Hindlimb muscle (tissue), 1 donor: ENCODE measurements around the gene CAMTA1. TPM values are rescaled to one million over a fixed set of nuclear protein-coding genes. Genes with fewer than 3 reads are reported as not detected.
A peak's percentile ranks its signal among the peaks of the same experiment; 100 is the strongest.

Experiments used
- DNase-seq: peaks from one replicate; pipeline ENCODE4 v3.0.0-alpha.2; 2013
- polyA plus RNA-seq: library from polyadenylated mRNA; unstranded; fragments of 120-200 nt; gene quantifications from one replicate; pipeline ENCODE4 v1.2.1, GENCODE V29; 2013; ENCODE audit not compliant: insufficient read length

CAMTA1 gene
- polyA plus RNA-seq, 1 donor, result 39.5 TPM

DNA sequence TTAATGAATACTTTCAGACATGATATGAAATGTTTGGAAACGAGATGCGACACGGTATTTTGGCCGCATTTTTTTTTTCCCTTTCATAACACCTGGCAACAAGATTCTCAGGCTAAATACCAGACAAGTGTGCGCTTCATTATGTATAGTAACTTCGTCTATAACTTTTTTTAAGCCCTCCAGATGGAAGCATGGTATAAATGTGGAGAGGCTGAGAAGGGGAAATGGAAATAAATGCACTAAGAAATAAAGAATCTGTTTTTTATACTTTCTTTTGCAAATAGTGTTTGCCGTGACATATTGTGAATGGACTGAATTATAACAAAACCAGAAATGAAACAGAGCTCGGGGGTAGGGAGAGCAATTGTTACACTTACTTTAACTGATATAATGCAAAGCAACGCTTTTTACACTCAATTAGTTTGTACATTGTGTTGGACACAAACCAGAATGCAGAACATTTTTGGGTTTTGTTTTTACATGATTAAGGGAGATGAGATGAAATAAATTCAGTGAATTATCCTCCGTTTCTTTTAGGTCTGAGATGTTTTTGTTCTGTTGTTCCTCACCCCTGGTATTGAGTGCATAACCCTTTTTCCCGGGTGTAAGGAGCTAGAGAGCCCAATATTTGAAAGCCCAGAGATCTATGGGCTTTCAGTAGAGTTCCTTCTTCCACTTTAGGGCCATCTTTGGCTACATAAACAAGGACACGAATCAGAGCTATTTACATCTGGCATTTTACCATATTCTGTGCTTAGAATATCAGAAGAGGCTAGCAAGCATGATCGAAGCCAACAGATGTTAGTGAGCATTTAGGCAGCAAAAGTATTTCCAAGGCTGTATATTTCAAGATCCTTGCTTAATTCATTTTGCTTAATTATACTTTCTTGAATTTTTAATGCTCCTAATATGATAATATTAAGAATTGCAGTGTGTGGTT, 478.0 kb downstream of the CAMTA1 start:
- no peak for DNase-seq

DNA sequence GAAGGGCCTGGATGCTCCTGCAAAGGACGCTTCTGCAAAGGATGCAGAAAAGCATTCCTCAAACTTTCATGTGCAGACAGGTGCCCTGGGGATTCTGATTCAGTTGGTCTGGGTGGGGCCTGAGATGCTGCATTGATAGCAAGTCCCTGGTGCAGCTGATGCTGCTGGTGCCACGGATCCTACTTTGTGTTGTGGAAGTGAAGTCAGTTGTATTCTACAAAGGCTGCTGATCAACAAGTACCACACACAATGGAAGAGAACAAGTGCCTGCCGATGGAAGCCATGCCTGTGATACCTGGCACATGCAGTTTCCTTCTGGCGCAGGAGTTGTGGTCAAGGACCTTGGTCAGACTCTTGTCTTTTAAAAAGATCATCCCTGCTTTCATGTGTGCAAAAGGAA, 478.8 kb downstream of the CAMTA1 start:
- no peak for DNase-seq

DNA sequence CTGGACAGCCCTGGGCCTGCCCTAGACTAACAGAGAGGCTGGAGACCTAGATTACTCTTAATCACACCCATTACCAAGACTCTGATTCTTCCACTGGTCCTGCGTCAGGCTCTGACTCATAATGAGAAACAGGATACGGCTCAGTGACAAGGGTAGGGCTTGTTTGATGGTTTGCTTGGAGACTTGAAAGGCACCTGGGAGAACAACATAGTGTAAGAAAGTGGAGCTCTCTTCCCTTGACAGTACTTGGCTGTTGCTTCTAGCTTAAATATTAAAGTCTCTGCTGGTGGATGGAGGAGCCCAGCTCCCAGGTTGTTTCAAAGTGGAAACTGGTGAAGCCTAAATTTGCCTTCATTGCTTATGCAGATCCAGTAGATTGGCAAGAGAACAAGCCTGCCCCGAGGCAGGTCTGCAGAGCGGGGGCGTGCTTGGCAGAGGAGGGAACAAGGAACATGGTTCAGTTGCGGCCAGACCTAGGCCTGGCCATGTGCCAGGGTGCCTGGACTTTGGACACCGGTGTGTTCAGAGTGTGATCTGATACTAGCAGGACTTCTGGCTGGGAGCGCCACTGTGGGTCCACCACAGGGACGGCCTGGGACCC, 480.6 kb downstream of the CAMTA1 start:
- no peak for DNase-seq

- DNase-seq, result no peak
Measured at GRCh38 chr1:7266561-7266960, 481.3 kb downstream of the CAMTA1 start.

GRCh38 chr1:7267493-7267892, 482.2 kb downstream of the CAMTA1 start:
- DNase-seq, result no peak

GRCh38 chr1:7268983-7269382, 483.7 kb downstream of the CAMTA1 start:
- no peak for DNase-seq

- DNase-seq, result no peak
Measured at GRCh38 chr1:7269525-7269924, 484.3 kb downstream of the CAMTA1 start.

GRCh38 chr1:7274256-7274655, 489.0 kb downstream of the CAMTA1 start:
- DNase-seq, result no peak

DNA sequence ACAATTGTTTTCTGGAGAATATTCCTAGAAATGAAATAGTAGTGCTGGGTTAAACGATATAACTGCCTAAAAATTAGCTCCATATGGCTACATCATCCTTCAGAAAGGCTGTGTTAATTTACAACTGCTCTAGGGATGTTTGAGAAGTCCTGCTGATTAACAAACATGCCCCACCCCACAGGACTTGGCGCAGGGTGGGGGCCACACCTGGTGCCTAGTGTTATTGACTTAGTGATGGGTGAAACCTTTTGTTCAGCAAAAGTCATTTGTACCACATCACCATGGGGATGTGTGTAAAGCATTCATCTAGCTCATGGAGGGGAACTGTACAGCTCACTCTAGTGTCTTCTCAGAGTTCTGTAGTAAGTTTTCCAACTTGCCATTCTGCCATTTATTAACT, 492.8 kb downstream of the CAMTA1 start:
- DNase-seq, result no peak

DNA sequence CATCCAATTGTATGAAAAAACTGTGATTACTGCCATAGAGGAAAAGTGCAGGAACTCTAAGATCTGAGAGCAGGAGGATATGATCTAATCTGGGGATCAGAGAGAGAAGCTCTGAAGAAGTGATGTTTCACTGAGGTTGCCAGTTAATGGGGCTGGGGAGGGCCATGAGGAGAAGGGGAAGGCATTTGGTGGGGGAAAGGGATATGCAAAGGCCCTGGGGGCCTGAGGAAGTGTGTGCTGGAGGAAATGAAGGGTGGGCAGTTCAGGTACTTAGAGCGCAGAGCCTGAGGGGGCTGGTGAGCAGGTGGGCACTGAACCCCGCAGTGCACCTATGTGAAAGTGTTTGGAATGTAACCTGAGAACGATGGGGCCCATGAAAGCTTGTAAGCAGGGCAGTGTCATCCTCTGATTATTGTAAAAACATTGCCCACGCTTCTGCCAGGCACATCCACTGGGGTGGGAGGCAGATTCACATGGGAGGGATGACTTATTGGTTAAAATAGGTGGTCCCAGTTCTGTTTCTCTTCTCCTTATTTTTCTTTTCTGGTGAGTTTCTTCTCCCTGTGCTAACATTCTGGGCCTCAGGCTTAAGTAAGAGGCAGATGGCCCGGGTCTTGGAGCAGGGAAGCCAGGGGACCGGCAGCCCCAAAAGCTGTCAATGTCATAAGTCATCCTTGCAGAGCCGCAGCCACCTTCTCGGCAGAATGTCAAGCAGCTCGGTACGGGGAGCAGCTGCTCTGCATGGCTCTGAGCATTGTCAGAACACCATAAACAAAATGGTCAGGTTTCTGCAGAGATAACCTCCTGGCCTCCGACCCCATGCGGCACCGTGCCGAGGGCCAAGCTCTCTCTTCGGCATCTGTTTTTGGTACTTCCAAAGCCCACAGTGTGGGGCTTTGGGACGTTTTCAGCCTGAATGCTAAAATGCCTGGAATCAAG, 493.8 kb downstream of the CAMTA1 start:
- DNase-seq, result no peak

- no peak for DNase-seq
Measured at GRCh38 chr1:7279769-7280168, 494.5 kb downstream of the CAMTA1 start.

DNA sequence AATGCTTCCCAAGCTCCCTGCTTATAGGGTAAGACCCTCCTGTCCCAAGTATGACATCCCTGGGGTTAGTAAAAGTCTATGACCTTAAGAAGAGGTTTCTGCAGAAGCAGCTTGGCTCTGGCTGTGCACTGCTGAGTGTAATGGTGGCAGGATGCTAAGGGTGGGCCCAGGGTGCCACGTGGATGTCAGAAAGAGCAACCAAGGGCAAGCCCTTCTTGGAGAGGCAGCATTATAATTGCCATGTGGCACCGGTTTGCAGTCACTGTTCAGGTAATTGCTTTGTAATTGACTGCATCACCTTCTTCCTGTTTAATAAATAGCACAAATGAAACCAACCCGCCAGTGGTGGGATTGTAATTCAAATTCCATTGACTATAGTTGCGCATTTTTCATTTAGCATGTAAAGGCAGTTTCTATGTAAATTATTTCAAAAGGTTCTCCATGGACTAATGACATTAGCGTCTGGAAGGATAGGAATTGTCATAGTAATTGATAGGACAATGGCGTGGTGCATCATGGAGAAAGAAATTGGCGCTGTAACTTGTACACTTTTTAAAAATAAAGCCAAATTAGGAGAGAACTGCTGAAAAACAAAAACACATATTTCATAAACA, 495.2 kb downstream of the CAMTA1 start:
- no peak for DNase-seq

- DNase-seq, result no peak
Measured at GRCh38 chr1:7281821-7282220, 496.6 kb downstream of the CAMTA1 start.

- no peak for DNase-seq
Measured at GRCh38 chr1:7284839-7285435, 499.7 kb downstream of the CAMTA1 start.

GRCh38 chr1:7285856-7286454, 500.7 kb downstream of the CAMTA1 start:
- DNase-seq, result no peak

DNA sequence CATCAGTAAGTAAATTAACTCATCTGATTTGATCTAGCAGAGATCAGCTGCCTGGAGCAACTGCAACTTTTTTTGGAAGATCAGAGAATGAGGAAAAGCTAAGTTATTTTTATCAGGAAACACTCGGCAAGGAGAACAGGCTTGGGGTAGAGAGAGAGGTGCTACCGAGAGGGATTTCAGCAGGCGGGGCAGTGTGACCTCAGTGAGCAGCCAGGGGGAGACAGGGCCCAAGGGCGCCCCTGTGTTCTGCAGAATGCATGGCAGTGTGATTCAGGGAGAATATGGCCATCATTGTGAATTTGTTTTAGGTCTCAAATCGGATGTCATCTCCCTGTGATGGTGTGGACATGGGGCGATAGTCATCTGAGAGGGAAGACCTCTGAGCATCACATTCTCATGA, 501.8 kb downstream of the CAMTA1 start:
- no peak for DNase-seq

DNA sequence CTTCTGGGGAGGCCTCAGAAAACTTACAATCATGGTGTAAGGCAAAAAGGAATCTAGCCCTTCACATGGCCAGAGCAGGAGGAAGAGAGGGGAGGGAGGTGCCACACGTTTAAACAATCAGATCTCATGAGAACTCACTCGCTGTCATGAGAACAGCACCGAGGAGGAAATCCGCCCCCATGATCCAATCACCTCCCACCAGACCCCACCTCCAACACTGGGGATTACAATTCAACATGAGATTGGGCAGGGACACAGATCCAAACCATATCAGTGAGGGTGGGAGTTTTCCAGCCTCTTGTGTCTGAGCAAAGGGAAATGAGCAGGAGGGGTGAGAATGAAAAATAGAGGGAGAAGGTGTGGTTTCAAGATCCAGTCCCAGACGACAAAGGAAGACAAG, 503.7 kb downstream of the CAMTA1 start:
- DNase-seq, result no peak

GRCh38 chr1:7289694-7290093, 504.4 kb downstream of the CAMTA1 start:
- DNase-seq, result no peak

GRCh38 chr1:7290971-7291970, 506.0 kb downstream of the CAMTA1 start:
- peak; percentile 46 for DNase-seq

- peak; percentile 38 for DNase-seq
Measured at GRCh38 chr1:7292036-7292681, 506.9 kb downstream of the CAMTA1 start.
